ENCODE results near the gene HOMER2. TPM values are rescaled to one million over a fixed set of nuclear protein-coding genes. Genes with fewer than 3 reads are reported as not detected.

Gene HOMER2
- total and polyA plus RNA-seq, 4 donors, result 4.3 to 62.0 (median 23.6) TPM

DNA sequence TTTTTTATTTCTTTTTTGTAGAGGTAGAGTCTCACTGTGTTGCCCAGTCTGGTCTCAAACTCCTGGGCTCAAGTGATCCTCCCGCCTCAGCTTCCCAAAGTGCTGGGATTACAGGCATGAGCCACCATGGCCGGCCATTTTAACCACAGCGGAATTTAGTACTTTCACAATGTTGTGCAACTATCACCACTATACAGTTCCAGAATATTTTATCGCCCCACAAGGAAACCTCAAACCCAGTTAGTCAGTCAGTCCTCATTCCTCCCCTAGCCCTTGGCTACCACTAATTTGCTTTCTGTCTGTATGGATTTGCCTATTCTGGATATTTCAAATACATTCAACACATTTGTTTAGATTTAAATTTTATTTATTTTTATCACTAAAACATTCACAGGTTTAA is 15.5 kb upstream of the HOMER2 start:
- H3K27ac ChIP-seq (ENCODE audit: low read depth in 1 of 2, low read length in 2 of 2), result no peak overlapping the region
- no peaks in the 10 kb centered on the region for H3K36me3 ChIP-seq (ENCODE audit: control insufficient read depth in 4 of 4, insufficient read depth in 3 of 4, low read depth in 1 of 4, low read length in 3 of 4)
- DNase-seq (ENCODE audit: low spot score), result no peak
- H3K9me3 ChIP-seq (ENCODE audit: control insufficient read depth in 4 of 4, low read length in 3 of 4), result no peaks in the 10 kb centered on the region
- TF ChIP-seq MAX (IDR thresholded peaks at IDR 0.05) (no peak), FOXA2 (IDR thresholded peaks at IDR 0.05) (no peak), EGR1 (IDR thresholded peaks at IDR 0.05; ENCODE audit: low read depth in 2 of 2) (no peak), SP1 (IDR thresholded peaks at IDR 0.05) (no peak), RXRA (IDR thresholded peaks at IDR 0.05) (no peak), RAD21 (IDR thresholded peaks at IDR 0.05) (no peak), NR2F2 (IDR thresholded peaks at IDR 0.05) (no peak), GABPA (IDR thresholded peaks at IDR 0.05 in 1 of 2, conservative IDR thresholded peaks at IDR 0.05 in 1 of 2) (no peak), HNF4G (IDR thresholded peaks at IDR 0.05) (no peak), FOXA1 (IDR thresholded peaks at IDR 0.05) (no peak), JUND (IDR thresholded peaks at IDR 0.05) (no peak), TAF1 (conservative IDR thresholded peaks at IDR 0.05) (no peak), YY1 (IDR thresholded peaks at IDR 0.05) (no peak), HNF4A (conservative IDR thresholded peaks at IDR 0.05) (no peak)
- TF ChIP-seq, protein P1, sequence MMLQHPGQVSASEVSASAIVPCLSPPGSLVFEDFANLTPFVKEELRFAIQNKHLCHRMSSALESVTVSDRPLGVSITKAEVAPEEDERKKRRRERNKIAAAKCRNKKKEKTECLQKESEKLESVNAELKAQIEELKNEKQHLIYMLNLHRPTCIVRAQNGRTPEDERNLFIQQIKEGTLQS (IDR thresholded peaks at IDR 0.05), result no peak
- TF ChIP-seq, protein P2, sequence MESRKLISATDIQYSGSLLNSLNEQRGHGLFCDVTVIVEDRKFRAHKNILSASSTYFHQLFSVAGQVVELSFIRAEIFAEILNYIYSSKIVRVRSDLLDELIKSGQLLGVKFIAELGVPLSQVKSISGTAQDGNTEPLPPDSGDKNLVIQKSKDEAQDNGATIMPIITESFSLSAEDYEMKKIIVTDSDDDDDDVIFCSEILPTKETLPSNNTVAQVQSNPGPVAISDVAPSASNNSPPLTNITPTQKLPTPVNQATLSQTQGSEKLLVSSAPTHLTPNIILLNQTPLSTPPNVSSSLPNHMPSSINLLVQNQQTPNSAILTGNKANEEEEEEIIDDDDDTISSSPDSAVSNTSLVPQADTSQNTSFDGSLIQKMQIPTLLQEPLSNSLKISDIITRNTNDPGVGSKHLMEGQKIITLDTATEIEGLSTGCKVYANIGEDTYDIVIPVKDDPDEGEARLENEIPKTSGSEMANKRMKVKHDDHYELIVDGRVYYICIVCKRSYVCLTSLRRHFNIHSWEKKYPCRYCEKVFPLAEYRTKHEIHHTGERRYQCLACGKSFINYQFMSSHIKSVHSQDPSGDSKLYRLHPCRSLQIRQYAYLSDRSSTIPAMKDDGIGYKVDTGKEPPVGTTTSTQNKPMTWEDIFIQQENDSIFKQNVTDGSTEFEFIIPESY (IDR thresholded peaks at IDR 0.05), result no peak
- TF ChIP-seq, protein P3, sequence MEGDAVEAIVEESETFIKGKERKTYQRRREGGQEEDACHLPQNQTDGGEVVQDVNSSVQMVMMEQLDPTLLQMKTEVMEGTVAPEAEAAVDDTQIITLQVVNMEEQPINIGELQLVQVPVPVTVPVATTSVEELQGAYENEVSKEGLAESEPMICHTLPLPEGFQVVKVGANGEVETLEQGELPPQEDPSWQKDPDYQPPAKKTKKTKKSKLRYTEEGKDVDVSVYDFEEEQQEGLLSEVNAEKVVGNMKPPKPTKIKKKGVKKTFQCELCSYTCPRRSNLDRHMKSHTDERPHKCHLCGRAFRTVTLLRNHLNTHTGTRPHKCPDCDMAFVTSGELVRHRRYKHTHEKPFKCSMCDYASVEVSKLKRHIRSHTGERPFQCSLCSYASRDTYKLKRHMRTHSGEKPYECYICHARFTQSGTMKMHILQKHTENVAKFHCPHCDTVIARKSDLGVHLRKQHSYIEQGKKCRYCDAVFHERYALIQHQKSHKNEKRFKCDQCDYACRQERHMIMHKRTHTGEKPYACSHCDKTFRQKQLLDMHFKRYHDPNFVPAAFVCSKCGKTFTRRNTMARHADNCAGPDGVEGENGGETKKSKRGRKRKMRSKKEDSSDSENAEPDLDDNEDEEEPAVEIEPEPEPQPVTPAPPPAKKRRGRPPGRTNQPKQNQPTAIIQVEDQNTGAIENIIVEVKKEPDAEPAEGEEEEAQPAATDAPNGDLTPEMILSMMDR (IDR thresholded peaks at IDR 0.05; ENCODE audit: low read depth, low read length, missing input control), result no peak
- TF ChIP-seq, protein P4, sequence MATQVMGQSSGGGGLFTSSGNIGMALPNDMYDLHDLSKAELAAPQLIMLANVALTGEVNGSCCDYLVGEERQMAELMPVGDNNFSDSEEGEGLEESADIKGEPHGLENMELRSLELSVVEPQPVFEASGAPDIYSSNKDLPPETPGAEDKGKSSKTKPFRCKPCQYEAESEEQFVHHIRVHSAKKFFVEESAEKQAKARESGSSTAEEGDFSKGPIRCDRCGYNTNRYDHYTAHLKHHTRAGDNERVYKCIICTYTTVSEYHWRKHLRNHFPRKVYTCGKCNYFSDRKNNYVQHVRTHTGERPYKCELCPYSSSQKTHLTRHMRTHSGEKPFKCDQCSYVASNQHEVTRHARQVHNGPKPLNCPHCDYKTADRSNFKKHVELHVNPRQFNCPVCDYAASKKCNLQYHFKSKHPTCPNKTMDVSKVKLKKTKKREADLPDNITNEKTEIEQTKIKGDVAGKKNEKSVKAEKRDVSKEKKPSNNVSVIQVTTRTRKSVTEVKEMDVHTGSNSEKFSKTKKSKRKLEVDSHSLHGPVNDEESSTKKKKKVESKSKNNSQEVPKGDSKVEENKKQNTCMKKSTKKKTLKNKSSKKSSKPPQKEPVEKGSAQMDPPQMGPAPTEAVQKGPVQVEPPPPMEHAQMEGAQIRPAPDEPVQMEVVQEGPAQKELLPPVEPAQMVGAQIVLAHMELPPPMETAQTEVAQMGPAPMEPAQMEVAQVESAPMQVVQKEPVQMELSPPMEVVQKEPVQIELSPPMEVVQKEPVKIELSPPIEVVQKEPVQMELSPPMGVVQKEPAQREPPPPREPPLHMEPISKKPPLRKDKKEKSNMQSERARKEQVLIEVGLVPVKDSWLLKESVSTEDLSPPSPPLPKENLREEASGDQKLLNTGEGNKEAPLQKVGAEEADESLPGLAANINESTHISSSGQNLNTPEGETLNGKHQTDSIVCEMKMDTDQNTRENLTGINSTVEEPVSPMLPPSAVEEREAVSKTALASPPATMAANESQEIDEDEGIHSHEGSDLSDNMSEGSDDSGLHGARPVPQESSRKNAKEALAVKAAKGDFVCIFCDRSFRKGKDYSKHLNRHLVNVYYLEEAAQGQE (IDR thresholded peaks at IDR 0.05), result no peak
- peaks cover 8 to 39% (median 33%) of the 10 kb centered on the region in 4 donors for H3K4me1 ChIP-seq (ENCODE audit: control insufficient read depth in 4 of 4, insufficient read depth in 4 of 4, low read length in 3 of 4)
- H3K4me3 ChIP-seq (ENCODE audit: low read depth in 1 of 3, low read length in 3 of 3), result no peak overlapping the region
- no peaks in the 10 kb centered on the region for H3K27me3 ChIP-seq (ENCODE audit: control insufficient read depth in 4 of 4, insufficient read depth in 4 of 4, low read length in 3 of 4)
- WGBS, result 88% methylated on average over 4 of the region's 4 CpGs
- H3K9ac ChIP-seq (ENCODE audit: low read depth in 1 of 2, low read length in 2 of 2), result no peak overlapping the region
